CD4-positive, alpha-beta memory T cell (primary cell): Measurements from ENCODE around the gene CAMTA1. TPM values are rescaled to one million over a fixed set of nuclear protein-coding genes. Genes with fewer than 3 reads are reported as not detected.
A peak's percentile ranks its signal among the peaks of the same experiment; 100 is the strongest.

ENCODE experiments used
- CTCF ChIA-PET: fragments of 350-600 bp; sonication (Branson Sonifier 250); formaldehyde crosslinking; loops from one replicate; lab custom pipeline; 2021; ENCODE audit warnings: inconsistent platforms; ENCODE audit not compliant: partially characterized antibody; lab: Charles Lee
- POLR2A ChIA-PET: fragments of 350-600 bp; sonication (Branson Sonifier 250); formaldehyde crosslinking; loops from one replicate; lab custom pipeline; 2021; ENCODE audit not compliant: partially characterized antibody; lab: Charles Lee
- DNase-seq, 5 donors: peaks; one replicate each; pipeline versions ENCODE4 v3.0.0 to v3.0.0-alpha.2; 2020 to 2022; ENCODE audit warnings: mixed read lengths in 1 of 5
- H3K27ac ChIP-seq: one replicate; pipeline ENCODE4 v1.7.0; 2013; ENCODE audit warnings: low read depth, low read length
- H3K27me3 ChIP-seq: 2 replicates; pipeline ENCODE4 v1.7.0; 2013; ENCODE audit warnings: mild to moderate bottlenecking, low read length, moderate library complexity; ENCODE audit not compliant: insufficient read depth
- H3K36me3 ChIP-seq: 2 replicates; pipeline ENCODE4 v1.7.0; 2013; ENCODE audit warnings: mild to moderate bottlenecking, low read length, moderate library complexity; ENCODE audit not compliant: insufficient read depth
- H3K4me1 ChIP-seq: 2 replicates; pipeline ENCODE4 v1.7.0; 2013; ENCODE audit warnings: mild to moderate bottlenecking, low read length, moderate library complexity; ENCODE audit not compliant: insufficient read depth
- H3K4me3 ChIP-seq, 2 donors: one replicate each; pipeline ENCODE4 v1.7.0; 2013; ENCODE audit warnings: low read length in 2 of 2, mild to moderate bottlenecking in 1 of 2
- H3K9me3 ChIP-seq, 2 donors: one replicate each; pipeline ENCODE4 v1.7.0; 2013; ENCODE audit warnings: low read length in 2 of 2, control low read depth in 1 of 2; ENCODE audit not compliant: control insufficient read depth in 1 of 2
- H3K27ac Mint-ChIP-seq, 7 donors: one replicate each; pipeline ENCODE4 v1.8.0; 2020 to 2021; ENCODE audit warnings: mixed read lengths in 7 of 7, mild to moderate bottlenecking in 6 of 7, inconsistent platforms in 3 of 7, moderate library complexity in 3 of 7
- H3K27me3 Mint-ChIP-seq, 2 donors: one replicate each; pipeline ENCODE4 v1.8.0; 2020 to 2021; ENCODE audit warnings: mixed read lengths in 2 of 2
- H3K36me3 Mint-ChIP-seq, 2 donors: one replicate each; pipeline ENCODE4 v1.8.0; 2020 to 2021; ENCODE audit warnings: mixed read lengths in 2 of 2, inconsistent platforms in 1 of 2, mild to moderate bottlenecking in 1 of 2
- H3K4me1 Mint-ChIP-seq, 4 donors: one replicate each; pipeline ENCODE4 v1.8.0; 2020 to 2021; ENCODE audit warnings: mixed read lengths in 4 of 4, mild to moderate bottlenecking in 1 of 4
- H3K4me3 Mint-ChIP-seq, 8 donors: one replicate each; pipeline ENCODE4 v1.8.0; 2020 to 2021; ENCODE audit warnings: mixed read lengths in 8 of 8, mild to moderate bottlenecking in 7 of 8, moderate library complexity in 6 of 8, inconsistent platforms in 3 of 8
- H3K9me3 Mint-ChIP-seq, 8 donors: one replicate each; pipeline ENCODE4 v1.8.0; 2020 to 2021; ENCODE audit warnings: mixed read lengths in 8 of 8, mild to moderate bottlenecking in 5 of 8, inconsistent platforms in 3 of 8, moderate library complexity in 1 of 8
- intact Hi-C: fragments of 100-400 bp; cut with micrococcal nuclease; formaldehyde crosslinking; loops from one replicate; pipeline ENCODE4 v1.15.1; 2023
- polyA plus RNA-seq, 2 donors: library from polyadenylated mRNA; unstranded; fragments of 300-500 nt; fragmentation: Illumina TruSeq; gene quantifications; one replicate each; pipeline ENCODE4 v1.2.3, GENCODE V29; 2021
- total RNA-seq, 2 experiments: library from RNA; stranded (reverse); gene quantifications; one replicate each; pipeline ENCODE4 v1.2.3, GENCODE V29; 2021

CAMTA1 gene
- total and polyA plus RNA-seq, 4 experiments from 2014 or later: 39.1 to 118 (median 59.9) TPM

DNA sequence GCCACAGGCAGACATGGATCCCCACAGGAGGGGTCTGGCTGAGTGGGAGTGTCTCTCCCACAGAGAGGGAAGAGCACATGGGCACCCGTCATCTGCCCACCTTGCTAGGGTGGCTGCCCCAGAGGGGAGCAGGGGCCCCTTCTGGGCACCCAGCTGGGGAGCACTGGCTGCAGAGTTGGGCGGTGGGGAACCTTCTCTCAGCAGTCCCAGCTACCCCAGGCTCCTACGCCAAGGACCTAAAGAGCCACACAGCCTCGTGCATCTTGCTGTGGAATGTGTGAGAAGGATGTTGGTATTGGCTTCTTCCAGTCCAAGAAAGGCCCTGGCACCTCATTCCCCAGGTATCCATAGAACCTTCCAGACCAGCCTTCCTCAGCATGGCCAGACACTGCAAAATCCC lies 735.2 kb downstream of the CAMTA1 start:
- Histone ChIP-seq H3K4me1 (no peaks in the 10 kb centered on the region), H3K4me3 (no peak overlapping the region), H3K9me3 (no peaks in the 10 kb centered on the region), H3K27ac (no peak overlapping the region), H3K27me3 (no peaks in the 10 kb centered on the region), H3K36me3 (no peaks in the 10 kb centered on the region)
- intact Hi-C loops: no loop called here
- no peak overlapping the region for H3K4me3 Mint-ChIP-seq
- peaks cover 9 to 13% of the 10 kb centered on the region in 2 donors for H3K27me3 Mint-ChIP-seq
- H3K36me3 Mint-ChIP-seq: no peaks in the 10 kb centered on the region
- no peak overlapping the region for H3K27ac Mint-ChIP-seq
- POLR2A ChIA-PET: no interaction called here
- CTCF ChIA-PET: no interaction called here
- H3K4me1 Mint-ChIP-seq: no peaks in the 10 kb centered on the region
- no peak for DNase-seq
- H3K9me3 Mint-ChIP-seq: peaks cover 0 to 2% (median 0%) of the 10 kb centered on the region in 8 donors

DNA sequence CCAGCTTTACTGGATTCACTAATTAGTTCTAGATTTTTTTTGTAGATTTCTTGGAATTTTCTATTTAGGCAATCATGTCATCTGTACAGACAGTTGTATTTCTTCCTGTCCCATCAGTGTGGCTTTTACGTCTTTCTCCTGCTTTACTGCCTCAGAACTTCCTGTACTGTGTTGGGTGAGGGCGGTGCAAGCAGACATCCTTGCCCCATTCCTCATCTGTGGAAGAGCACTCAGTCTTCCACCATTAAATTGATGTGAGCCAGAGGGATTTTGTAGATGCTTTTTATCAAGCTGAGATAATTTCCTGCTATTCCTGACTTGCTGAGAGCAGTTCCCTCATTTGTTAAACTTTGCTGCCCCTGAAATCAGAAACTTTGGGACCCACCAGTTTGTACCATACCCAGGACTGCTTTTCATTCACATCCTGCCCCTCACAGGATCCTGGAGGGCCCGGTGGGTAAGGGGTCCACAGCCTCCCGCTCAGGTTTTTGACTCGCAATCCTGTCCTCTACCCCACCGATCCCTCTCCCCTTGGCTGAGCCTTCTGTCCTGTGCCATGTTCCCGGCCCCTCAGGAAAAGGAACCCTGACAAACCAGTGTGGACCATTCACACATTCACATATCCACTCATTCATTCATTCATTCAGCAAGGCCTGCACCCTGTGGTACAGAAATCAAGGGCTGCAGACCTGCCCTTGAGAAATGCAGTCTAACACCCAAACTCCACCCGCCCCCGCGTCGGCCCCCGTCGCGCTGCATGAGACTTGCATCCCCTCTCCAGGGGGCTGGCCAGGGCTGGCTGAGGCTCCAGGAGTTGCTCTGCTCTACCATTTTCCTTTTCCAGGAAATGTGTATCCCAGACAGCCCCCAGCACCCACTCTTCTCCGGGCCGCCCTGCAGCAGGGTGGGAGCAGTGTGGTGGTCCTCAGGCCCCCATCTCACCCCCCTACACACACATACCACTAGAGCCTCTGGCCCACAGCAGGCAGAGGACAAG lies 739.4 kb downstream of the CAMTA1 start:
- Mint-ChIP-seq H3K4me3 (no peak overlapping the region), H3K27me3 (peaks cover 4 to 10% of the 10 kb centered on the region in 2 donors), H3K27ac (no peak overlapping the region), H3K9me3 (peaks cover 0 to 2% (median 0%) of the 10 kb centered on the region in 8 donors), H3K4me1 (peaks cover 0 to 1% (median 0%) of the 10 kb centered on the region in 4 donors), H3K36me3 (no peaks in the 10 kb centered on the region)
- H3K36me3 ChIP-seq: no peaks in the 10 kb centered on the region
- H3K9me3 ChIP-seq: no peaks in the 10 kb centered on the region
- no peak overlapping the region for H3K4me3 ChIP-seq
- intact Hi-C loops: no loop called here
- DNase-seq: no peak
- H3K4me1 ChIP-seq: no peaks in the 10 kb centered on the region
- POLR2A ChIA-PET: no interaction called here
- CTCF ChIA-PET: no interaction called here
- H3K27me3 ChIP-seq: no peaks in the 10 kb centered on the region
- H3K27ac ChIP-seq: no peak overlapping the region

DNA sequence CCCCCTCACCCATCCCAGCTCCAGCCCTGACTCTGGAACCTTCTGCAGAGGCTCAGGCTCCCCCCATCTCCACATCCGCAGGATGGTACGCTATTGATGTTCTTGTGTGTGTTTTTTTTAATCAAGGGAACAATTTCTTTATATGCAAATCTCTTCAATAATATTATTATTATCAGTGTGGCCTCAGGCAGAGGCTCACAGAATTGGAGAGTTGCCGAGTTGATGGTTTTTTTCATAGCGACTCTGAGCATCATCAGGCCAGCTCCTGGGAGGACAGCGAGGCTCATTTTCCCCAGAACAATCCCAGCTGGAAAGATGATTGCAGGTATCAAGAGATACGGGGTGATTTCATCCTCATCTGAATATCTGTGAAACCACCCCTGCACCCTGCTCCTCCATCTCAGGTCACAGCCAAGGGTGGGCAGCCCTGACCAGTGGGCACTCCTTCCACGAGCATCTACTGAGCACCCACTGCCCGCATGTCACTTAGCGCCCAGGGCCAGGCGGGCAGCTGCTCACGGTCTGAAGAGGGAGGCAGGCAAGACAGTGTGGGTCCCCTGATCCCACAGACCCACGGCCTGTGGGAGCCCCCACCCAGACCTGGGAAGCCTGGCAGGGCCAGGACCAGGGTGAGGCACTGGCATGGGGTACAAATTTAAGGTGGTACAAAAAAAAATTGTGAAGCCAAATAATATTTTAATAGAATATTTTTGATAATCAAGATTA lies 740.2 kb downstream of the CAMTA1 start:
- no peak overlapping the region for H3K27ac ChIP-seq
- CTCF ChIA-PET: no interaction called here
- no peak overlapping the region for H3K4me3 Mint-ChIP-seq
- H3K36me3 ChIP-seq: no peaks in the 10 kb centered on the region
- H3K4me1 Mint-ChIP-seq: peaks cover 0 to 1% (median 0%) of the 10 kb centered on the region in 4 donors
- no peaks in the 10 kb centered on the region for H3K27me3 ChIP-seq
- peak overlapping the region in 1 of 7 donors; percentile 44 for H3K27ac Mint-ChIP-seq
- H3K4me1 ChIP-seq: no peaks in the 10 kb centered on the region
- H3K36me3 Mint-ChIP-seq: no peaks in the 10 kb centered on the region
- DNase-seq: no peak
- no peaks in the 10 kb centered on the region for H3K9me3 ChIP-seq
- peaks cover 4 to 10% of the 10 kb centered on the region in 2 donors for H3K27me3 Mint-ChIP-seq
- POLR2A ChIA-PET: no interaction called here
- intact Hi-C loops: no loop called here
- peaks cover 0 to 2% (median 0%) of the 10 kb centered on the region in 8 donors for H3K9me3 Mint-ChIP-seq
- no peak overlapping the region for H3K4me3 ChIP-seq

DNA sequence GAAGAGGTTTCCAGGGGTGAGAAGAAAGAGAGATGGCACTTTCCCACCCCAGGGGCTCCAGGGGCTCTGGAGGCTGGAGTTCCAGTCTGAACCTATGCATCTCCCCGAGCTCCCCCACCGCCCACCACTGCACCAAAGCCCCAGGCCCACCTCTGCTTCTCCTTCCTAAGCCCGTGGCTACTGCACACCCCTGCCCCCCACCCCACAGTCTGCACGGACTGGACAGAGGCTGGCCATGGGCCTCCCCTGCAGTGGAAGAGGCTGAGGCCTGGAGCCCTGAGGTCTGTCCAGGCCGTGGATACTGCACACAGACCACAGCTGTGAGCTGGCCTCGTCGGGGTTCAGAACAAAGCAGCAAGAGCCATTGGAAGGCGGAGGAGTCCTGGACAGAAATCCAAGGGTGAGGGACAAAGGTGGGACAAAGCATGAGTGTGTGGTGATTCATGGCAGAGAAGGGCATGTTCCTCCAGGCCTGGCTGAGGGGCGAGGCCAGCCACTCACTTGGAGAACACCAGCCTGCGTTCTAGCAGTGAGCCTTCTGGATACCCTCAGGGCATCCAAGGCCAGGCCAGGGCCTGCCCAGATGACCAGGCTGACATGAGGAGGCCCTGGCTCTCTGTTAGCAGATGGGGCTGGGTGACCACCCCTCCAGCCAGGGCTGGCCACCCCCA lies 741.1 kb downstream of the CAMTA1 start:
- Histone ChIP-seq H3K27ac (no peak overlapping the region), H3K27me3 (no peaks in the 10 kb centered on the region), H3K4me1 (no peaks in the 10 kb centered on the region), H3K36me3 (no peaks in the 10 kb centered on the region), H3K4me3 (no peak overlapping the region), H3K9me3 (no peaks in the 10 kb centered on the region)
- no peaks in the 10 kb centered on the region for H3K36me3 Mint-ChIP-seq
- ChIA-PET POLR2A (no interaction called here), CTCF (no interaction called here)
- H3K9me3 Mint-ChIP-seq: no peaks in the 10 kb centered on the region
- DNase-seq: no peak
- H3K27me3 Mint-ChIP-seq: peaks cover 4 to 10% of the 10 kb centered on the region in 2 donors
- H3K4me3 Mint-ChIP-seq: no peak overlapping the region
- intact Hi-C loops: no loop called here
- H3K4me1 Mint-ChIP-seq: peaks cover 0 to 1% (median 0%) of the 10 kb centered on the region in 4 donors
- H3K27ac Mint-ChIP-seq: no peak overlapping the region

DNA sequence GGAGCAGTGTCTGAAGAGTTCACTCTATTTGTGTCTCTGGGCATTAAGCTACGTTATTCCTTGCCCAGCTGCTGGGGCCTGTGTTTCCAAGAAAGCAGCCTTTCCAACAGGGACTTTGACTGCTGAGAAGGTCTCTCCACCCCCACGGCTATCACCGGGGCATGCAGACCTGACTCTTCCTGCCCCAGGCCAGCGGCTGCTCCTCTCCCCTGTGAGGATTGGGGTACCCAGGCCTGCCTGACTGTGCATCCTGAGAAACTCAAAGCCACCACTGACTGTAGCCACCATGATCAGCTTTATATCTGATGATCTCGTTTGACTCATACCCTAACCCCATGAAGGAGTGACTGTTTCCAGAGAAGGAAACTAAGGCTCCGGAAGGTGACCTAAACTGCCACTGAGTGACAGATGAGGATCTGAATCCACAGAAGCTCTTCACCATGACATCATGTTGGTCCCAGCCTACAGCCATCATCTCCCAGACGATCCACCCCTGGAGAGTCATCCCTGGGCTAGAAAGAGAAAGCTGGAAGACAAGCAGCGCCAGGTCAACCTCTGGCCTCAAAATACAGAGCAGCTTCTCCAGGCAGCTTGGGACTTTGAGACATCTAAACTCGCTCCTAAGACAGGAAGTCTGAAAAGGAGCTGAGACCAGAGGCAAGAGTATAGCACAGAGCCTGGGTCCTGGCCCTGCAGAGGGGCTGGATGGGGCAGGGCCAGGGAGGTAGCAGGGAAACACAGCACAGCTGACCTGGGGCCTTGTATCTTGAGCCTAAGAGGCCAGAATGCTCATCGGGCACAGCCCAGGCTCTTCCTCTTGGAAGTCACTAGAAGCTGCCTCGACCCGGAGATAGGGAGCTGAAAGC lies 741.8 kb downstream of the CAMTA1 start:
- CTCF ChIA-PET: no interaction called here
- Mint-ChIP-seq H3K27me3 (peaks cover 4 to 10% of the 10 kb centered on the region in 2 donors), H3K9me3 (no peaks in the 10 kb centered on the region), H3K27ac (no peak overlapping the region), H3K36me3 (no peaks in the 10 kb centered on the region), H3K4me3 (no peak overlapping the region), H3K4me1 (peaks cover 0 to 1% (median 0%) of the 10 kb centered on the region in 4 donors)
- H3K36me3 ChIP-seq: no peaks in the 10 kb centered on the region
- no peaks in the 10 kb centered on the region for H3K4me1 ChIP-seq
- intact Hi-C loops: no loop called here
- no peak overlapping the region for H3K27ac ChIP-seq
- DNase-seq: no peak
- no peak overlapping the region for H3K4me3 ChIP-seq
- POLR2A ChIA-PET: no interaction called here
- no peaks in the 10 kb centered on the region for H3K9me3 ChIP-seq
- H3K27me3 ChIP-seq: no peaks in the 10 kb centered on the region

DNA sequence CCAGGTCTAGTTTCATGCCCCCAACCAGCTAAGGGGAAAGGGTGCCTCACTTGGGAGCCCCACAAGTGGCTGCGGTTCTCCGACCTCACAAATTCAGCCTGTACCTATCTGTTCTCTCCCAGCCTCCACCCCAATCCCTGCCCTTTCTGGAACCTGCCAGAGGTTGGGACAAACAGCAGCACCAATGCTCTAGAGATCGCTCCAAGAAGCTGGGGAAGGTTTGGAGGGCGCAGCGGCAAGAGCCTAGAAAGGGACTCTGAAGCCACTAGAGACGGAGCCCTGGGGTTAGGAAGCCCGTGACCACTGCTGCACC lies 742.4 kb downstream of the CAMTA1 start:
- H3K4me1 Mint-ChIP-seq: peaks cover 0 to 1% (median 0%) of the 10 kb centered on the region in 4 donors
- H3K9me3 Mint-ChIP-seq: no peaks in the 10 kb centered on the region
- DNase-seq: no peak
- no peak overlapping the region for H3K27ac Mint-ChIP-seq
- Histone ChIP-seq H3K27me3 (no peaks in the 10 kb centered on the region), H3K36me3 (no peaks in the 10 kb centered on the region), H3K9me3 (no peaks in the 10 kb centered on the region), H3K4me3 (no peak overlapping the region), H3K27ac (no peak overlapping the region), H3K4me1 (no peaks in the 10 kb centered on the region)
- H3K4me3 Mint-ChIP-seq: no peak overlapping the region
- H3K36me3 Mint-ChIP-seq: no peaks in the 10 kb centered on the region
- intact Hi-C loops: no loop called here
- POLR2A ChIA-PET: no interaction called here
- CTCF ChIA-PET: interaction anchor here (0.9 kb wide), 1 partner anchor 12 kb away, joined by 3 read pairs; no protein-coding TSS in a partner anchor
- H3K27me3 Mint-ChIP-seq: peaks cover 4 to 10% of the 10 kb centered on the region in 2 donors
